DMS53 treated with DMSO at 0.1 percent for 48 hours (cell line): ENCODE data around the gene POLR3K.

Source experiments
- DNase-seq: peaks from one replicate; lab custom pipeline; 2025; ENCODE audit not compliant: unreplicated experiment; lab: John Stamatoyannopoulos, UW

The POLR3K gene

DNA sequence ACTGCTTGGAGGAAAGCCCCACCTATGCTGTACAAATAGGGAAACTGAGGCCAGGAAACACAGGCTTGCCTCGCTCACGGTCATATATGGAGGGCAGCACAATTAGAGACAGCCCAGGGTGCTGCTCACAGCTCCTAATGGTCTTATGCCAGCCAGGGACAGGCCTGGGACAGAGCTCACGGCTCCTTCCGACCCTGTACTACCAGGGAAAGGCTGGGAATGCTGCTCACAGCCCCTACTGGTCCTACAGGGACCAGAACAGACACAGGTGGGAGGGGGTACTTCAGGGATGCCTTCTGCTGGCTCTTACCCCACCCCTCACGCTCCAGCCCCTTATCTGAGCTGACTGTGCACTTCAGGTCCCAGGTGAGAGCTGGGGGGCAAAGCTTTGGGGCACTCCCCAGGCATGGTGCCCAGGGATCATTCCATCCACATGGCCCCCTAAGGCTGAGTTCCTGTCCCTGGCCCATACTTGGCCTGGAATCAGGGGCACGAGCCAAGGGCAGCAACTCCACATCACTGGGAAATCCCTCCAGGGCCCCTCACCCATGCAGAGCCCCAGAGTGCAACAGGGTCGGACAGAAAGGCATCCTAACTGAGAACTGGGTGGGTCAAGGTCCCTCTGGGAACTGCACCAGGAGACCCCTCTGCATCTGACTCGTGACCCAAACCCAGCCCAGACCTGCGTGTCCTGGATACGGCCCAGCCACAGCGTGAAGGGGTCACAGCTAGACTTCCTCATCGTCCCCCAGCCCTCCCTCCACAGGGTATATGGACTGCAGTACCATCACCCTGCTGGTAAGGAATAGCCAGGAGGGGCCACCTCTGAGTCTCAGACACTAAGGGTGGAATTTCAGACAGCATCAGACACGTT lies 13.1 kb upstream of the POLR3K start:
- DNase-seq: no peak

DNA sequence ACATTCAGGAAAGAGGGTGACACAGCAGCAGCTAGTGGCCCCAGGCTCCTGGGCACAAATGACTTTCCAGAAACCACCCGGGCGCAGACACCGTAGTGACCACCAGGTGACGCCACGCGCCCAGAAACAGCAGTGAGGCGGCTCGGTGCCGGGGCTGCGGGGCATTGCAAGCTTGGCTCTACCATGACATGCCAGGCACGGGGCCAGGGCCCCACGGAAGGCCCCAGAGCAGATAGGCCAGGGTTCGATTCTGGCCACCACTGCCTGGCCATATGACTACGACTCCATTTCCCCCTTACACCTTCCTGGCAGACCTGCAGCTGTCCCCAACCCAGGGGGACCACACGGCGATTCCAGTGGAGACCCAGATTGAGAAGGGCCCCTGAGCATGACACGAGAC lies 12.3 kb upstream of the POLR3K start:
- peak; percentile 29 for DNase-seq

DNA sequence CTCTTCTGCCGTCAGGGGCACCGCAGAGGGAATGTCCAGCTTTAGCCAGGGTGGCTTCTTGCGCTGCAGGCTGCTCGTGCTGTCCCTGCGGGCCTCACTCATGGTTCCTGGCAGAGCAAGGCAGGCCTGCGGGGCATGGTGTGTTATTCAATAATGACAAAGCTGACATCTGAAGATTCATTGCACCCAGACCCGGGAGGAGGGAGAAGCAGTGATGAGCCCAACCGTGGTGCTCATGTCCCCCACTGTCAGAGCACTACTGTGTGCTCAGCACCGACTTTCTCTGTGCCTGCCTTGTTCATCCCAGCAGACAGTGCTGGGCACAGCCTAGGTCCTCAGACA lies 11.5 kb upstream of the POLR3K start:
- no peak for DNase-seq

DNA sequence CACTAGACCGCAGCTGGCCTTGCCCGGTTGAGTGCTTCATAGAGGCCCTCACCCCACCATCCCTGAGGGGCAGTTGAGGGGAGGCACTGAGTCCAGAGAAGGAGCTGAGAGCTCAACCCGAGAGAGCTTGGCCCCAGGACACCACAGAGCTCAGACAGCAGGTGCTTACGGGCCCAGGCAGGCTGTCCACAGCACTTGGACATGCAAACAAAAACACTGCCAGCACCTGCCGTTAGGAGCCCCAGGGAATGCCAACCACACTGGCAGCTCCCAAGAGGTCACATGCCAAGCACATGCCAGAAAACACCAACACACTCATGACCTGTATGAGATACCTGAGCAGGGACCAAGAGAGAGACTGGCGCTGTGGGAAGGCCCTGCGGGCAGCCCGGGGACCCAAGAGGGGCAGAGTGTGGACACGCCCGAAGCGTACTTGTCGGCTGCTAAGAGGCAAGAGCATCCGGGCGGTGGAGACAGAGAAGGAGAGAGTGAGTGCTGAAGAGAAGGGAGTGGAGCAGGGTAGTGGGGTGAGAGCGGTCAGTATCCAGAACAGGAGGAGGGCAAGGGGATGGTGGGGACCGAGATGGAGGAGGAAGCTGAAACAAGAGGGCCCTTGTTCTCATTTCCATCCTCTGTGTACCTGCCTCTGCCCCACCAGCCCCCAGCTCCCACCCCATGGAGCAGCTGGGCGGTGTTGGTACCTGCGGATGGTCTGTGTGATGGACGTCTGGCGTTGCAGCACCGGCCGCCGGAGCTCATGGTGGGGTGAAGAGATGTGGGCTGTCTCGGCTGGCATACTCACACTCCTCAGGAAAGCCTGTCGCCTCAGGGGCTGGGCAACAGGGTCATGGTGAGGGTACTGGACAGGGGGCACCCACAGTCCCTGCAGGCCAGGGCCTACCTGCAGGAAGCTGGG lies 10.8 kb upstream of the POLR3K start:
- peak; percentile 14 for DNase-seq

DNA sequence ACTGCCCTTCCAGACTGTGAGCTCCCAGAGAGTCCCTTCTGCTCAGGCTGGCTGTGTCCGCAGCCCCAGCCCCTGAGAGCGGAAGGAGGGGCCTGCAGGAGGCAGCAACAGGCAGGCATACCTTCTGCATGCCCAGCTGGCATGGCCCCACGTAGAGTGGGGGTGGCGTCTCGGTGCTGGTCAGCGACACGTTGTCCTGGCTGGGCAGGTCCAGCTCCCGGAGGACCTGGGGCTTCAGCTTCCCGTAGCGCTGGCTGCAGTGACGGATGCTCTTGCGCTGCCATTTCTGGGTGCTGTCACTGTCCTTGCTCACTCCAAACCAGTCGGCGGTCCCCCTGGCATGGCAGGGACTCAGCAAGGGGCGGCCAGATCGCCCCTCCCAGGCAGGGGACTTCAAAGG lies 10.1 kb upstream of the POLR3K start:
- DNase-seq: no peak

DNA sequence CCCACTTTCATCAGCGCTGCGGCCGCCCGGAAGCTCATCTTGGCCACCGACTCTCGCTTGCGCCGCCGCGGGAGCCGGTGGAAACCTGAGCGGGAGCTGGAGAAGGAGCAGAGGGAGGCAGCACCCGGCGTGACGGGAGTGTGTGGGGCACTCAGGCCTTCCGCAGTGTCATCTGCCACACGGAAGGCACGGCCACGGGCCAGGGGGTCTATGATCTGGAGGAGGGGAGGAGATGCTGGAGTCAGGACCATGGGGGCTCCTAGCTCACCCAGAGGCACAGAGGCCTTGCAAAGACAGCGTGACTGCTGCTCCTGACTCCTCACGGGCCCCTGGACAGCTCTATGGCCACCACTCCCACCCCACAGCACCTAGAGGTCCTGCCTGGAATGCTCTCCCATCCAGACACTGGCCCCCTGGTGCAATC lies 9.6 kb upstream of the POLR3K start:
- no peak for DNase-seq

DNA sequence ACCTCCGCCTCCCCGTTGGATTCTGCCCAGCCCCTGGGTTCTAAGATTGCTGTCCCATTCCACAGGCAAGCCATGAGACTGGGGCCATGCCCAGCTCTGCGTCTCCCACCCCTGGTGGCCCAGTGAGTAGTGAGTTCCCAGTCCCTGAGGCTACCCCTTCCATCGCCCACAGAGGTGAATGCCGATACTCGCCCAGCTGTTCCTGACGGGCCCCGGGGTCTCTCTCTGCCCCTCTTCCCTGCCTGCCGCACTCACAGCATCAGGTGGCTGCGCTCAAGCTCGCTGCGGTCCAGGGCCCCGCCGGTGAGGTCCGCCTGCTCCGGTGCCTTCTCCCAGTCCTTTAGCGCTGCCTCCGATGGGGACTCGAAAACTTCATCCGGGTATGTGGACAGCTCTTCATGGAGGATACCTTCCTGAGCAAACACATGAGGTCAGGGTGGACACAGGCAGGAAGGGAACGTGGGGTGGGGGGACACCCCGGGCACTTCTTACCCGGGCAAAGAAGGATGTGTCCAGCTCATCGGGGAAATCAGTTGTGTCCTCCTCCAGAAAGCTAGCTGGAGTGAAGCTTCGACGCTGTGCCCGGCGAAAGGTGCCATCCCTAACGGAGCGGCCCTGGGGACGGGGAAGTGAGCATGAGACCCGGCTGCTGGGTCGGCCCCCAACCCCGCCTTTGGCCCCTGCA lies 9.0 kb upstream of the POLR3K start:
- no peak for DNase-seq

DNA sequence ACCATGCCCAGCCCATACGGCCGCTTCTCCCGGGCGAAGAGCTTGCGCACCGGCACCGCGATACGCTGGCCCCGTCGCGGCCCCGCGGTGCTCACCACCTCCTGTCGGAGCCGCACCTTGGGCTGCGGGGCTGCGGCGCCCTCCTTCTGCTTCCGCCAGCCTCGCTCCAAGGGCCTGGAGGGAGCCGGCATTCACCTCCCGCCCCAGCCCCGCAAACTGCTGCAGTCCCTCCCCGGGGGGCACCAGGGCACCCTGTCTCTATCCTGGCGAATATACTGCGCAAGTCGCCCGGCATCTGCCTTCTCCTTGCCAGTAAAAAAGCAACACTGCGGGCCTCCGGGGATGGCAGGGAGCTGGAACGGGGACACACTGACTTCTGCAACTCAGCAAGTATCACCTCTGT lies 8.5 kb upstream of the POLR3K start:
- no peak for DNase-seq

DNA sequence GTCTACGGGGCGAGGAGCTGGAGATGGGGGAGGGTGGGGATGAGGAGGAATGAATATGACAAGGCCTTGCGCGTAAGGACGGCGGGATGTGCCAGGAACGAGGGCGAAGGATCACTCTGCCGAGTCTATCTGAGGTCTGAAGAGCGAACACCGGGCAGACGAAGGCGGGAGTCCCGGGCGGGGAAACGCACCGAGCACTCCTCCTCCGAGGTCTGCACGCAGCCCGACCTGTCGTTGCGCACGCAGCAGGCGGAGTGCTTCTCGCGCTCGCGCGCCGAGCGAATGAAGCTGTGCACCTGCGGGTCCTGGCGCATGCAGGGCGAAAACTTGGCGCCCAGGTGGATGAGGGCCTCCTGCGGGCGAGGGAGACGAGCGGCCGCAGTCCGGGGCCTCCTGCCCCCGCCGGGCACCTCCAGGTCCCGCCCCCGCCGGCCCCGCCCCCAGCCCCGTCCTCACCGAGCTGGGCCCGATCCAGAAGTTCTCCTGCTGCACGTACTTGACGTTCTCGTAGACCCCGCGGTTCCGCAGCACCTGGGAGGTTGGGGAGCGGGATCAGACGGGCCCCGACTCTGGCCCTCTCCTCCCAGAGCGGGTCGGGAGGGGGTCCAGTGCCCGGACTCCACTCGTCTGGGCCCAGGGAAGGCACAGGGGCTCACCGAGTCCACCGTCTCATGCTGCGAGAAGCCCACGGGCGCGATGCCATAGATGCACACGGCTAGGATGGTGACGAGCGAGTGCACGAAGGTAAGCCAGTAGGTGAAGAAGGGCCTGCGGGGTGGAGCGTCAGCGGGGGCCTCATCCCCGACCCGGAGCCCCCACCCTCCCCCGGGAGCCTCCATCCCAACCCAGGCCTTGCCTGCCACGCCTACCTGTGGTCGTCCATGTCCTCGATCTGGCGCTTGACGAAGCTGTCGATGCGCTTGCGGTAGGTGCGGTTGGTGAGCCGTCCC lies 7.8 kb upstream of the POLR3K start:
- no peak for DNase-seq

DNA sequence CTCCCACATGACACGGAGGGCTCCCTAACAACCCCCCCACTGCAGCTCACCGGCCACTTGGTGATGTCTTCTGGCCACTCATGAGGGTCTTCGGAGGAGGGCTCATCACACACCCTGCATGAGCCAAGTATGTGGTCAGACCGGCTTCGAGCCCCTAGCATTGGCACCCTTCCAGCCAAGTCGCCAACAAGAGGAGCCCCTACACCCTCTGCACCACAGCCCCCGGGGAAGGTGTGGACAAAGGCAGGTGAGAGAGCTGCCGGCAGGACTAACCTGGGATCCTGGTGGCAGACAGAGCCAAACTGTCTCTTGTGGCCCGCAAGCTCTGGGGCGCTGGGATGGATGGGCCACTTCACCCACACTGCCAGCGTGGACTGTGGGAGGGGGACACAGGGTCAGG lies 6.8 kb upstream of the POLR3K start:
- DNase-seq: no peak

DNA sequence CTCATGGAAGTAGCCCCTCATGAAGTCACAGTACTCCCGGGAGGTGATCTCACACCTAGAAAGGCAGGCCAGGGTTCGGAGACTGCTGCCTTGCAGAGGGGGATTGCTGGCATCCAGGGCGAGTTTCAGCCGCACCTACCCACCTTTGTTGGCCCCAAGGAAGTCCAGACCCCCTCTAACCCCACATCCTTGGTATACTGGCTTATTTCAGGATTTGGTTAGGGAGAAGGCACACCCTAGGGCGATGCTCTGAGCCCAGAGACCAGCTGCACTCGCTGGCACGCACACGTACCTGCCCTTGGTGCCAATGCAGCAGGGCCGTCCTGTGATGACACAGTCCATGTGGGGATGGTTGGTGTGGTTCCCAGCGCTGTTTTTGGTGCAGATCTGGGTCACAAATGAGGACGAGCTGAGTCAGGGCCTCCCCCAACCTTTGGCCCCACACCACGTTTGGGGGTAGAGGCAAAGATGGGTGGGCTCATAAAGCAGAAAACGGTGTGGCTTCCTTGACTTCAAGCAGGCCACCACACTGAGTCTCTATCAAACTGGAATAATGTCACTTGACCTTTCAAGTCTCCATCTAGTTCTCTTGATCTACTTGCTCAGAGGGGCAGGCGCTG lies 6.1 kb upstream of the POLR3K start:
- DNase-seq: no peak

DNA sequence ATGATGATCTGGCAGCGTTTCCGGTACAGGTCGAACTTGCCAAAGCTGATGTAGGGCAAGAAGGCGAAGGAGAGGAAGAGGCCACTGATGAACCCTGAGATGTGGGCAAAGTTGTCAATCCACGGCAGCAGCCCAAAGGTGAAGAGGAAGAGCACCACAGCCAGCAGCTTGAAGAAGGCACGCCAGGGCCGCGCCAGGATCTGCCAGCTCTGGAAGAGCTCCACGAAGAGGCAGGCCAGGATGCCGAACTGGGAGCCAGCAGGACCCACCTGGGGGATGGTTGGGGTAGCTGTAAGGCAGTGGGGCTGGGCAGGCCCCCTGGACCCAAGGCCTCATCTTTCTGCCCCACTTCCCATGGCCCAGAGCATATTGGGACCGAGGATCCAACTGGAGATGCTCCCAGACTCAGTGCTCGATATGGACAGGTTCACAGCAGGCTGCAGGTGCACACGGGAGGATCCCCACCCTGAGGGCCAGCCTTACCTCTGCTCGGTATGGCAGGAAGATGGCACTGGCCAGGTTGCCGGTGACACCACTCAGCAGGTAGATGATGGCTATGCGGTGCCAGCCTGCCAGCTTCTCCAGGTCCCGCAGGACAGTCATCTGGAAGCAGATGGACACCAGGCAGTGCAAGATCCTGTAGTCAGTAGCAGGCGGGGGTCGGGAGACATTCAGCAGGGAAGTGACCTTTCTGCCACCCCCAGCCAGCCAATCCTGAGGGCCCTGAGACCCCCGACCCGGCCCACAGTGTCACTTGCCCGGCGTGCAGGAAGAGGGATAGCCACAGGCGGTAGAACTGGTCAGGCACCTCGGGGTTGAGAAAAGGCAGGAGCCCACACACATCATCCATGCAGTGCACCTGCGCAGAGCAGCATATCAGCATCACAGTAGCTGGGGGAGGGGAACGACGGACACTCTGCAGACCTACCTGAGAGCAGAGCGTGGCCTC lies 5.4 kb upstream of the POLR3K start:
- DNase-seq: no peak

DNA sequence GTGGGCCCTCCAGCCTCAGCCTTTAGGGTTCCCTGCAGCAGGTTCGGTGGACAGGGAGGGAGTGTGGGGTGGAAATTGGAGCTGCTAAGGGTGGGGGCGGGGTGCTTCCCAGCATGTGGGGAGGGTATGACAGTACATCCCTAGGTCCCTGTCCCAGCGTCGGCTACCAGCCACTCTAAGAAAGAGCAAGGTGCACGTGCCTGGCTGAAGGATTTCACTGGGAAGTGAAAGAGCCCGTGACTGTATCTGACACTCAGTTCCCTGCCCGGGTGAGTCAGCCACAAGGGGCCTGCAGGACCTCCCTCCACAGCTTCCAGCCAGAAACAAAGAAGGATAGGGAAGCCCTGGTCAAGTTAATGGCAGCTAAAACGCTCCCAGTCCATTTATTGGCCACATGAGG lies 4.3 kb upstream of the POLR3K start:
- DNase-seq: no peak

DNA sequence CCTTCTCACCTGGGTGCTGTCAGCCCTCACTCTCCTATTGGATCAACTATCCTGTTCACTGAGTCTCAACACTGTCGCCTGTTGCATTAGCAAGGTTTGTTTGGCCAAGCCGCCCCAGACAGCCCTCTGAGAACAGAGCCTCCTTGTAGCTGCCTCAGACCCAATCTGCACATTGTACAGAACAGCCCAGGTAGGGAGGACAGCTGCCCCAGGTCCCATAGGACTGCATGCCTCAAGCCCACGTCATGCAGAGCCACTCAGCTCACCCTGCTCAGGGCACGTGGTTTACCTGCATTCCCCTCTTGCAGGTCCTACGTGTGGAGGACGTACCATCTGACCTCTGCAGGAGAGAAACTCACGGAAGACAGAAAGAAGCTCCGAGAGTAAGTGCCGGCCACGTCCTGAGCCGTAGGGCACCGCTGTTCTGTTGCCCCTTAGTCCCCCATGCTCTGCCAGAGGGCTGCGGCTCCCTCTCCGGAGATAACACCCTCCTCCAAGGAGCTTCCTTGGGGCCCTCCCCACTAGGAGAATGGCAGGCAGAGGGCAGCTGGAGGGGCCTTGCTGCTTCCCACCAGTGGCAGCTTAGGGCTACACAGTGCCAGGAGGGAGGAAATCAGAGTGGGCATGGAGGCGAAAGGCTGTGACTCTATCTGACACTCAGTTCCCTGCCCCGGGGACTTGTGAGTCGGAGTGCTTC lies 3.0 kb upstream of the POLR3K start:
- no peak for DNase-seq

DNA sequence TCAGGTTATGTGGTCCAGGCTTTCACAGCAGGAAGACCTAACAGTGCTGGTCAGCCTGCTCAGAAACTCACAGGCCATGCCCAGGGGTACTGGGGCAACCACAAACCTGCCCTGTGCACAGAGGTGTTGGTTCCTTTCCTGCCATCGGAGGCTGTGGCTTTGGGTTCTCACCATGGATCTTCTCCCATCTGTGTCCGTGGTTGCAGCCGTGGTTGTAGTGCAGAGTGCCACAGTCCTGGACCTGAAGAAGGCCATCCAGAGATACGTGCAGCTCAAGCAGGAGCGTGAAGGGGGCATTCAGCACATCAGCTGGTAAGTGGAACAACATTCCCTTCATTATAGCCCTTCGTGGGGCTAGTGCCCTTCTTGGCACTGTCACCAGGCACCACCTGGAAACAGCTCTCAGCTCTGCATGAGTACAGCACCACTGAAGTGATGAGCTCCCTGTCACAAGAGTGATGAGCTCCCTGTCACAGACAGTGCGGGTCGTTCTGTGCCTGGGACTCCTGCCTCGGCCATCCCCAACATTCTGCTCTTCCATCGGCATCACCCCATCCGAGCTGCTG lies 2.2 kb upstream of the POLR3K start:
- DNase-seq: no peak

DNA sequence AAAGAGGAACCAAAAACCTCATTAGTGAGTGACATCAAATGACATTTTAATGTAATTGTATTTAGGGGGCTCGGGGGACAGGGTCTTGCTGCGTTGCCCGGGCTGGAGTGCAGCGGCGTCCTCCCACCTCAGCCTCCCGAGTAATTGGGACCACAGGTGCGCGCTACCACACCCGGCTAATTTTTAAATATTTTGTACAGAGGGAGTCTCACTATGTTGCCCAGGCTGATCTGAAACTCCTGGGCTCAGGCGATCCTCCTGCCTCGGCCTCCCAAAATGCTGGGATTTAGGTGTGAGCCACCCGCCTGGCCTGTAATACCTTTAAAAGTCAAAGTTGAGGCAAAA lies 801 bp upstream of the POLR3K start:
- DNase-seq: no peak

DNA sequence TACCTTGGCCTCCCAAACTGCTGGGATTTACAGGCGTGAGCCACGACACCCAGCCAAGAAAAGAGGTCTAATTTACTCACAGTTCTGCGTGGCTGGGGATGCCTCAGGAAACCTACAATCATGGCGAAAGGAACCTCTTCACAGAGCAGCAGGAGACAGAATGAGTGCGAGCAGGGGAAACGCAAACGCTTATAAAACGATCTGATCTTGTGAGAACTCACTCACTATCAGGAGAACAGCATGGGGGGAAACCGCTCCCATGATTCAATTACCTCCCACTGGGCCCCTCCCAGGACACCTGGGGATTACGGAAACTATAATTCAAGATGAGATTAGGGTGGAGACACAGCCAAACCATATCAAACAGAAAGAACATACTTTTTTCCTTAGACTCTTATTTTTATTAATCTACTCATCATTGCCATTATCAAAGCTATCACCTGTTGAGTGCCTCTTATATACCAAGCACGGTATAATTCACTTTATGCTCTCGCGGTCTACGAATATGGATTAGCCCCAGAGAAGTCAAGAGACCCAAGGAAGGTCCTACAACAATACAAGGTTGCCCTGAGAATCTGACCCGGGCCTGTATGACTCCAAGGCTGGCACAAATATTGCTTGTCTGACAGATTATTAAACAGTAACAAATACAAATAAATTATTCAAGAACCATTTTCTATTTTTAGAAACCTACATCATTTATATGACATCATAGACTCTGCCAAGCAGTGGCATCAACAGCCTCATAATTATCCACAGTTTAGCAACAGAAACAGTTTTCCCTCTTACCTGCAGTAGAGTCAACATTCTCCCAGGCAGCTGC lies 2.4 kb downstream of the POLR3K start:
- no peak for DNase-seq
